Measurements from ENCODE around the gene UBL5.

DNA sequence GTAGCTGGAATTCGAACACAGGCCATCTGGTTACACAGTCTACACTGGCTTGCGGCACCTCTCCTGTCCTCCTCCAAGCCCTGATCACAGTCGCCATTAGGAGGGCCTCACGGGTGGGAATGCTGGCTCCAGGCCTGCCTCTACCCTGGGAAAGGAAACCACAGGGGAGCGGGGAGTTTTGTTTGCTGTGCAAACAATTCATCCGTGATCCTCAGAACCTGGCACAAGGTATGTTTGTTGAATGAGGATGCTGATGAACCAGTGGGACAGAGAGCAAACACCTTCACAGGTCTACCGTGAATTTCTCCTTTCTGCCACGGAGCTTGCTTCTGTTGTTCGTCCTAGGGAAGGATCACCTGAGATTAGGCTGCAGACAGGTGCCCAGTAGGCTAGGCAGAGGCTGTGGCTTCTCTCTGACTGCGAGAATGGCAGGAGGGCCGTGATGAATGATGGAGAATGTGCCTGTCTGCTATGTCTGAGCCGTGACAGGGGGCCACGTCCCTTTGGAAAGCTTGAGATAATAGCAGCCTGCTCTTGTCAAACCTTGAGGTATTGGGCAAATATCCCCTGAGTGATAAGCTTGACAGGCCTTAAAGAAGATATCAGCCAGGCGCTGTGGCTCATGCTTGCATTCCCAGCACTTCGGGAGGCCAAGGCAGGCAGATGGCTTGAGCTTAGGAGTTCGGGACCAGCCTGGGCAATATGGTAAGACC lies 44.1 kb downstream of the UBL5 start:
- TF ChIP-seq, protein P1, sequence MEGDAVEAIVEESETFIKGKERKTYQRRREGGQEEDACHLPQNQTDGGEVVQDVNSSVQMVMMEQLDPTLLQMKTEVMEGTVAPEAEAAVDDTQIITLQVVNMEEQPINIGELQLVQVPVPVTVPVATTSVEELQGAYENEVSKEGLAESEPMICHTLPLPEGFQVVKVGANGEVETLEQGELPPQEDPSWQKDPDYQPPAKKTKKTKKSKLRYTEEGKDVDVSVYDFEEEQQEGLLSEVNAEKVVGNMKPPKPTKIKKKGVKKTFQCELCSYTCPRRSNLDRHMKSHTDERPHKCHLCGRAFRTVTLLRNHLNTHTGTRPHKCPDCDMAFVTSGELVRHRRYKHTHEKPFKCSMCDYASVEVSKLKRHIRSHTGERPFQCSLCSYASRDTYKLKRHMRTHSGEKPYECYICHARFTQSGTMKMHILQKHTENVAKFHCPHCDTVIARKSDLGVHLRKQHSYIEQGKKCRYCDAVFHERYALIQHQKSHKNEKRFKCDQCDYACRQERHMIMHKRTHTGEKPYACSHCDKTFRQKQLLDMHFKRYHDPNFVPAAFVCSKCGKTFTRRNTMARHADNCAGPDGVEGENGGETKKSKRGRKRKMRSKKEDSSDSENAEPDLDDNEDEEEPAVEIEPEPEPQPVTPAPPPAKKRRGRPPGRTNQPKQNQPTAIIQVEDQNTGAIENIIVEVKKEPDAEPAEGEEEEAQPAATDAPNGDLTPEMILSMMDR (IDR thresholded peaks at IDR 0.05; ENCODE audit: low read length) = no peak
- TF ChIP-seq EZH2 (IDR thresholded peaks at IDR 0.05; ENCODE audit: borderline replicate concordance, low read length) = no peak
